PC-3 (cell line): ENCODE results near the gene DAPP1. TPM values are rescaled to one million over a fixed set of nuclear protein-coding genes. Genes with fewer than 3 reads are reported as not detected.
A peak's percentile ranks its signal among the peaks of the same experiment; 100 is the strongest.

ENCODE experiments used
- ATAC-seq: fragments of 200-7000 bp; cut with Tn5 transposase; 2 replicates; pipeline ENCODE4 v1.9.1; 2020; ENCODE audit warnings: mild to moderate bottlenecking, moderate library complexity
- BruUV-seq: library from RNA; stranded (reverse); fragments of 400-500 nt; replicated peaks from 2 replicates; lab custom pipeline; 2021; lab: Mats Ljungman, UMichigan
- CTCF ChIA-PET: fragments of 300-600 bp; sonication (Branson Sonifier 250); formaldehyde crosslinking; loops from one replicate; lab custom pipeline; 2022; ENCODE audit warnings: antibody characterized with exemption; lab: Charles Lee
- POLR2A ChIA-PET: fragments of 300-600 bp; sonication (Branson Sonifier 250); formaldehyde crosslinking; loops from one replicate; lab custom pipeline; 2022; ENCODE audit warnings: antibody characterized with exemption; ENCODE audit not compliant: unreplicated experiment; lab: Charles Lee
- DNase-seq: peaks from one replicate; pipeline ENCODE4 v3.0.0-alpha.2; 2015
- H2AFZ ChIP-seq: fragments of 300-600 bp; sonication (generic); 2 replicates; pipeline ENCODE4 v1.6.0; 2016; ENCODE audit warnings: antibody characterized with exemption, low read length
- H3F3A ChIP-seq: fragments of 300-600 bp; sonication (generic); one replicate; pipeline ENCODE4 v1.6.0; 2017; ENCODE audit warnings: antibody characterized with exemption, low read length, control low read depth, mild to moderate bottlenecking; ENCODE audit not compliant: unreplicated experiment
- H3K27ac ChIP-seq: fragments of 300-600 bp; sonication (generic); 2 replicates; pipeline ENCODE4 v1.5.1; 2016; ENCODE audit warnings: mild to moderate bottlenecking, low read length
- H3K27me3 ChIP-seq: fragments of 300-600 bp; sonication (generic); 2 replicates; pipeline ENCODE4 v1.6.1; 2016; ENCODE audit warnings: low read length, mixed read lengths
- H3K36me3 ChIP-seq: fragments of 300-600 bp; sonication (generic); 2 replicates; pipeline ENCODE4 v1.6.1; 2016; ENCODE audit warnings: low read depth, mixed run types, low read length, mixed read lengths
- H3K4me1 ChIP-seq: fragments of 300-600 bp; sonication (generic); 2 replicates; pipeline ENCODE4 v1.5.1; 2016; ENCODE audit warnings: low read length; ENCODE audit not compliant: insufficient read depth
- H3K4me2 ChIP-seq: fragments of 300-600 bp; sonication (generic); 2 replicates; pipeline ENCODE4 v1.6.0; 2016; ENCODE audit warnings: low read length
- H3K4me3 ChIP-seq: fragments of 300-600 bp; sonication (generic); 2 replicates; pipeline ENCODE4 v1.5.1; 2016; ENCODE audit warnings: mild to moderate bottlenecking, low read length, mixed read lengths
- H3K79me2 ChIP-seq: fragments of 300-600 bp; sonication (generic); 2 replicates; pipeline ENCODE4 v1.6.1; 2017; ENCODE audit warnings: low read length, mixed read lengths
- H3K9ac ChIP-seq: fragments of 300-600 bp; sonication (generic); 2 replicates; pipeline ENCODE4 v1.6.0; 2016; ENCODE audit warnings: mild to moderate bottlenecking, low read length
- H3K9me2 ChIP-seq: fragments of 300-600 bp; sonication (generic); replicated peaks from 2 replicates; pipeline ENCODE4 v1.6.1; 2016; ENCODE audit warnings: mixed run types, low read length, mixed read lengths
- H3K9me3 ChIP-seq: fragments of 300-600 bp; sonication (generic); 2 replicates; pipeline ENCODE4 v1.6.1; 2016; ENCODE audit warnings: low read length, mixed read lengths
- H4K20me1 ChIP-seq: fragments of 300-600 bp; sonication (generic); 2 replicates; pipeline ENCODE4 v1.6.1; 2016; ENCODE audit warnings: low read length, mixed read lengths
- CTCF ChIP-seq: fragments of 300-600 bp; sonication (generic); conservative IDR thresholded peaks from 2 replicates; pipeline ENCODE4 v1.5.1; 2017; ENCODE audit warnings: antibody characterized with exemption, low read depth, mild to moderate bottlenecking, low read length
- EZH2 ChIP-seq: fragments of 300-600 bp; sonication (generic); IDR thresholded peaks from one replicate; pipeline ENCODE4 v1.6.1; 2017; ENCODE audit warnings: antibody characterized with exemption, mild to moderate bottlenecking, low read length; ENCODE audit not compliant: unreplicated experiment
- EZH2phosphoT487 ChIP-seq: fragments of 300-600 bp; sonication (generic); IDR thresholded peaks from 2 replicates; pipeline ENCODE4 v1.6.1; 2018; ENCODE audit warnings: mild to moderate bottlenecking, antibody characterized with exemption, low read length, borderline replicate concordance
- intact Hi-C: fragments of 100-400 bp; cut with micrococcal nuclease; formaldehyde crosslinking; loops from 2 replicates; pipeline ENCODE4 v1.9.0; 2023
- total RNA-seq: library from RNA; depleted of rRNA; stranded (reverse); fragments of >200 nt; gene quantifications from 2 replicates; pipeline ENCODE4 v1.2.3, GENCODE V29; 2014

Gene DAPP1
- total RNA-seq, 1 experiment from 2014 or later, result 11.6 TPM

- H3K79me2 ChIP-seq, result peaks cover 45% of the 10 kb centered on the region
- CTCF ChIA-PET, result no interaction called here
- BruUV-seq, result no TSS peak
- H4K20me1 ChIP-seq, result no peaks in the 10 kb centered on the region
- no peaks in the 10 kb centered on the region for H3K9me2 ChIP-seq
- no peaks in the 10 kb centered on the region for H3F3A ChIP-seq
- TF ChIP-seq EZH2phosphoT487, result no peak
- no peak for TF ChIP-seq CTCF
- TF ChIP-seq EZH2, result no peak
- ATAC-seq (no peak), DNase-seq (no peak)
- 0 out of 2 replicates have a peak, but pooled peaks cover 4% of the 10 kb centered on the region for H3K4me1 ChIP-seq
- intact Hi-C loops, result no loop called here
- no peaks in the 10 kb centered on the region for H3K36me3 ChIP-seq
- peak overlapping the region; percentile 79 for H3K4me2 ChIP-seq
- no peaks in the 10 kb centered on the region for H3K27me3 ChIP-seq
- no peak overlapping the region for H2AFZ ChIP-seq
- H3K9ac ChIP-seq, result peak overlapping the region; percentile 86; the same call in 1 of the 2 replicates
- POLR2A ChIA-PET, result no interaction called here
- peak overlapping the region; percentile 84 for H3K4me3 ChIP-seq
- no peaks in the 10 kb centered on the region for H3K9me3 ChIP-seq
- no peak overlapping the region for H3K27ac ChIP-seq
Measured at GRCh38 chr4:99893029-99893428, 76.4 kb downstream of the DAPP1 start.

- TF ChIP-seq EZH2 (no peak), EZH2phosphoT487 (no peak), CTCF (no peak)
- Histone ChIP-seq H3K27me3 (no peaks in the 10 kb centered on the region), H4K20me1 (no peaks in the 10 kb centered on the region), H2AFZ (peak overlapping the region; percentile 49), H3K4me3 (peak overlapping the region; percentile 84), H3K79me2 (peaks cover 45% of the 10 kb centered on the region), H3K9me3 (no peaks in the 10 kb centered on the region), H3K4me1 (0 out of 2 replicates have a peak, but pooled peaks cover 4% of the 10 kb centered on the region), H3K9ac (peak overlapping the region; percentile 86), H3K4me2 (peak overlapping the region; percentile 79), H3K27ac (no peak overlapping the region; the same call in 1 of the 2 replicates), H3F3A (no peaks in the 10 kb centered on the region), H3K9me2 (no peaks in the 10 kb centered on the region), H3K36me3 (no peaks in the 10 kb centered on the region)
- peak; percentile 9 for ATAC-seq
- ChIA-PET POLR2A (interaction anchor here (0.6 kb wide), 2 partner anchors 19 to 124 kb away, joined by 4 to 5 read pairs; no protein-coding TSS in a partner anchor), CTCF (no interaction called here)
- no peak for DNase-seq
- intact Hi-C loops, result no loop called here
- BruUV-seq, result no TSS peak
Measured at GRCh38 chr4:99893839-99894160, 77.2 kb downstream of the DAPP1 start.

- intact Hi-C loops, result no loop called here
- H2AFZ ChIP-seq, result peak within 1 kb of the TSS; percentile 86
- H3K36me3 ChIP-seq, result no peaks in the 10 kb centered on the region
- H4K20me1 ChIP-seq, result no peaks in the 10 kb centered on the region
- no peak within 1 kb of the TSS; the same call in 1 of the 2 replicates for H3K27ac ChIP-seq
- ATAC-seq, result peak; percentile 99
- CTCF ChIA-PET, result interaction anchor here (0.5 kb wide), 1 partner anchor 9 kb away, joined by 5 read pairs; no protein-coding TSS in a partner anchor
- POLR2A ChIA-PET, result interaction anchor here (0.6 to 0.9 kb wide), 6 partner anchors 19 to 331 kb away, joined by 3 to 10 read pairs (median 4); partner anchors contain the start of gene TRMT10A
- H3F3A ChIP-seq, result no peaks in the 10 kb centered on the region
- DNase-seq, result peak; percentile 85
- TSS peak; percentile 92 for BruUV-seq
- no peaks in the 10 kb centered on the region for H3K27me3 ChIP-seq
- peak within 1 kb of the TSS; percentile 86 for H3K9ac ChIP-seq
- peak within 1 kb of the TSS; percentile 84 for H3K4me3 ChIP-seq
- H3K9me2 ChIP-seq, result no peaks in the 10 kb centered on the region
- H3K9me3 ChIP-seq, result no peaks in the 10 kb centered on the region
- TF ChIP-seq EZH2 (no peak), EZH2phosphoT487 (no peak), CTCF (no peak)
- peaks cover 42% of the 10 kb centered on the region for H3K79me2 ChIP-seq
- peak within 1 kb of the TSS; percentile 94 for H3K4me2 ChIP-seq
- 0 out of 2 replicates have a peak, but pooled peaks cover 4% of the 10 kb centered on the region for H3K4me1 ChIP-seq
Measured at GRCh38 chr4:99894161-99894997, 77.8 kb downstream of the DAPP1 start, which contains the start of gene LAMTOR3. LAMTOR3 (minus strand) TSS chr4:99894427; CDS start chr4:99893963, 464 bp downstream.
